Fibroblast of skin of back (primary cell): ENCODE results near the gene KRT80.

Experiments used
- DNase-seq: peaks from one replicate; pipeline ENCODE4 v3.0.0-alpha.2; 2013

KRT80 gene

GRCh38 chr12:52210925-52211650 is 19.3 kb upstream of the KRT80 start:
- no peak for DNase-seq

GRCh38 chr12:52210186-52210924 is 18.5 kb upstream of the KRT80 start:
- peak; percentile 71 for DNase-seq

GRCh38 chr12:52209321-52209720 is 17.5 kb upstream of the KRT80 start:
- no peak for DNase-seq

- DNase-seq = no peak
Observed at GRCh38 chr12:52208424-52209165, 16.8 kb upstream of the KRT80 start.

- peak; percentile 84 for DNase-seq
Observed at GRCh38 chr12:52207895-52208294, 16.1 kb upstream of the KRT80 start.

- DNase-seq = no peak
Observed at GRCh38 chr12:52207106-52207505, 15.3 kb upstream of the KRT80 start.

GRCh38 chr12:52206304-52207040 is 14.7 kb upstream of the KRT80 start:
- no peak for DNase-seq

GRCh38 chr12:52205612-52206303 is 13.9 kb upstream of the KRT80 start:
- DNase-seq = peak; percentile 64

GRCh38 chr12:52204931-52205505 is 13.2 kb upstream of the KRT80 start:
- no peak for DNase-seq

- DNase-seq = peak; percentile 83
Observed at GRCh38 chr12:52204095-52204930, 12.5 kb upstream of the KRT80 start.

GRCh38 chr12:52203079-52203921 is 11.5 kb upstream of the KRT80 start:
- DNase-seq = peak; percentile 90

- peak; percentile 63 for DNase-seq
Observed at GRCh38 chr12:52202361-52203078, 10.7 kb upstream of the KRT80 start.

- no peak for DNase-seq
Observed at GRCh38 chr12:52201451-52201839, 9.6 kb upstream of the KRT80 start.

- DNase-seq = no peak
Observed at GRCh38 chr12:52200781-52201450, 9.1 kb upstream of the KRT80 start.

GRCh38 chr12:52200086-52200780 is 8.4 kb upstream of the KRT80 start:
- no peak for DNase-seq

GRCh38 chr12:52199294-52199919 is 7.6 kb upstream of the KRT80 start:
- DNase-seq = no peak
